Mesenteric fat pad (tissue), 1 donor: ENCODE data around the gene ESRRG. TPM values are rescaled to one million over a fixed set of nuclear protein-coding genes. Genes with fewer than 3 reads are reported as not detected.

Experiments used
- DNase-seq: peaks from one replicate; pipeline ENCODE4 v3.0.0-alpha.2; 2020; ENCODE audit warnings: low spot score
- total RNA-seq: library from RNA; stranded (reverse); fragmentation: NEBNext Ultra II Directional; extraction: Animal tissue kit (Norgen Biotek cat#: 25700); gene quantifications from one replicate; pipeline ENCODE4 v1.2.1, GENCODE V29; 2021
- donor health status: DM: yes; HTN: yes; CAD: no.

Gene ESRRG
- total RNA-seq, 1 donor from 2014 or later, result 1.9 TPM

DNA sequence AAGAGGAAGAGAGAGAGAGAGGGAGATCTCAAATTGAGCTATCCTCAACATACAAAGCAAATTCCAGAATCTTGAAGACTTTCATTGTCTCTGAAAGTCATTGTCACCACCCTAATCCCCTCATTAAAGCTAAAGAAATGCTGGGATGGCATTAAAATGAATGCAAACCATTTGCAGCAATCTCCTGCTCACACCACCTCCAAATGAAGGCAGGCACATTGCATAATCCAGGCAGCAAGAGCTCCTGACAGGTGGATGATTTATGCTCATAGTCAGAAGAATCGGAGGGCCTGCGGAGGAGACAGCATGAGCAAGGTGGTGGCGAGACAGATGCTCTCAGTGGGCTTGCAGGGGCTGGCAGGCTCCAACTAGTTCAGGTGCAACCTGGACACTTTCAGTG is 90.2 kb downstream of the ESRRG start:
- no peak for DNase-seq

DNA sequence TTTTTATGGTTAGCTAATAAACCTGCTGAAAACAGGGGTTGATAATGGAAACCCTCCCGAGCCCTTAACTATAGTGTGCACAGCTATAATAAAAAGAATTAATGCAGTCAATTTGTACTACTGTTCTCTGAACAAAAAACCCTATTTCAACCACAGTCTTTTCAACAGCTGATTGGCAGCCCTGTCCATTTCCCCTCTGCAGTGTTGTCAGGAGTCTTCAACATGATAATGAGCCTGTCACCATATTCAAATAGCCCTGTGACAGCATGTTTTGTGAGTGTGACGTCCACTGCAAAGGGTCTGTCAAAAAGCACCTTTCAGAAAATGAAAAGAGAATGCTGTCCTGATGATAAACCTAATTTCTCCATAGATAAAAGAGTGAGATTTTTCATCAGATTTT is 92.7 kb downstream of the ESRRG start:
- no peak for DNase-seq

DNA sequence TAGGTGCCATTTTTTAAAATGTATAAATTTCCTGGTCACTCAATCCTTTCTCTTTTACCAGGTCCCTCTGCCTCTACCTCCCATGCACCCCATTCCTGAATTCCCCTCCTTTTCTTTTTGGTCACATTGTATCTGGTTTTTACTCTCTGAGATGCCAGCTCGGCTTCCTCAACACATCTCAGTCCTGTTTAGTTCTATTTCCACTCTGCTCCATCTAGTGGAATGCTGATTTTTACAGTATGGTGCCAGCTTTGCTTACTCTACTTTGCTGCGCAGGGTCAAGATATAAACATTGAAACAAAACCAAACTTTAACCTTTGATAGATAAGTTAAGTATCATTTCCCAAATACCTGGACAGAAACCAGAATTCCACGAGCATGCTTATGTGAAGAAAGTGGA is 96.0 kb downstream of the ESRRG start:
- DNase-seq, result no peak

DNA sequence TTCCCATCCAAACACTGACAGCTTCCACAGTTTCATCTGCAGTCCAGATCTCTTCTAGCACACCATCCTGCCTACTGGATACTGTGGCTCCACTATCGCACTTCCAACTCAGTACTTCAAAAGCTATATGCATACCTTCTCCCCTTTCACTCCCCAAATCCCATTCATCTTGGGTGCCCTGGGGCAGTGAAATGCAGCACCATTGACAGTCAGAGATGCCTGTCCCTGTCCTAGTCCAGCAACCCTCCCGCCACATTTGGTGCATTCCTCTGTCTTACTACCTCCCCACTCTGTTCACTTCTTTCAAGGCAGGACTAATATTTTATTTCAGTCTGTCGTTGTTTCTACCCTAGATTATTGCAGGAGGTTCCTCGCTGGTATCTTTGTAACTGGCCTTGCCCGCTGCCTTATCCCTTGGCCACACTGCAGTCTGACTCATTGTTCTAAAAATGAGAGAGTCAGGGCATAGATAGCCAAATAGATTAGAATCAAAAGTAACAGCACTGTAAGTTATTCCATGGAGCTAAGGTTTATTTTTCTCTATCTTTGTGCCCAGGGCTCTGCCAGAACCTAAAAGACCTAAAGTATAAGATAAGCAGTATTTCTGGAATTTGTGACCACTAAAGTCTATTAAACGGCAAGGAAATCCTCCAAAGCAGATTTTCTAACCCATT is 96.7 kb downstream of the ESRRG start:
- DNase-seq, result no peak

DNA sequence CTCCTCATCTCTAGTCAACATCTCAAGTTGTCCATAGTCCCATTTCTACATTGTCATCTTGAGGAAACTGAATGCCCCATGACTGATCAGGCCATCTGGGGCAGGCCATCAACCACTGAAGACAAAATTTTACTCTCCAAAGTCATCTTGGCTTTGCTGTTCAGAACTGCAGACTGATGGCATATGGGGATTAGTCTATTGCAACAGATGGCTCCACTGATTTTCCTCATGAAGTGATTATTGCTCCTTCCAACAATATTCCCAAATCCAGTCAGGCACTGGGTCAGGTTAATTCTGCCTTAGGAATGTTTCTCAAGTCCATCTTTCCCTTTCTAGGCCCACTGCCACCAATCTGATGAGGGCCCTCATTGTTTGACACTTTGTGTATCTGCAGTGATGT is 101.7 kb downstream of the ESRRG start:
- no peak for DNase-seq

DNA sequence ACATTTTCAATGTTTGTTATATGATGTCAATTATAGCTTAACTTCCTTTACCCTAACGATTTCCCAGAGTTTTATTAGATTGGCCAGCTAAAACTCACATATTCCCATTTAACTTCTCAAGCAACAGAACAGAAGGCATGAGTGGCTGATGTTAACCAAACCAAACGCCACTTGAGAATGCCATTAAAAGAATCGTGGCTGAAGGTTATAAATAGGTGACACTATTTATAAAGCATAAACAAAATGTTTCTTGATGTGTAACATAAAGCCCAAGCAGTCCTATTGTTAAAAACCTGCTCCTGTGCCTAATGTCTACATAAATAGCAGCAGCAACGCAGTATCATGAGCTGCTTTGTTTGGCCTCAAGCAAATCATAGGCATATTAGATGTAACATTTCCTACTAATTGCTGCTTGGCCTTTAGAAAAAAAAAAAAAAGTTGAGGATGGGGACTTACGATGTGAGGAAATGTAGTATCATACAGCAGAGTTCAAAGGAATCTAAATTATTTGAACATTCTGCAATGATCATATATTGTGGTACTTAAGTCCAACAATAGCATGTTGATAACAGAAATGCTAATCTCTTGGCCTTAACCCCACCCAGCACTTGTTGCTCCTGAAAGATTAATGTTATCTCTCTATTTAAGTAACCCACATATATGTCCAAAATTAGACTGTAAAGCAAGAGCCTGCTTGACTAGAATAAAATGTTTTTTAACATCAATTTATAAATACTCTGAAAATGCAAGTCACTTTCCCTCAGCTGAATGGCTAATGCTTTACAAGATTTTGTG is 106.0 kb downstream of the ESRRG start:
- DNase-seq, result no peak

DNA sequence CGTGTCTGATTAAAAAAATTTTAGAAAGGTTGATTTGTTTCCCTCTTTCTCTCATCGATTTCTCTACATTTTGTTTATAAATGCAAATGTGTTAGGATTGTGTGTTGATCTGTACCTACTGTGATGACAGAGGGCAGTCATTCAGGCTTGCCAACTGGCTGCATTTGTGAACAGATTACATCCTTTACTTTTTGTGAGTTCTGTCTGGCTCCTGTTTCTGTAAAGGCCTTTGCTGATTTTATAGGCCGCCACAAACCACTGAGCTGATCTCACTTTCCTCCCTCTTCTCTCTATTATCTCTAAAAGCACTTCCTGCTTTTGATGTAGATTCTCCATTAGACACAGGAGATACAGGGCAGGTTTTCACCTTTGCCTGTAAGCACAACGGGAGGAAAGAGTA is 106.8 kb downstream of the ESRRG start:
- DNase-seq, result no peak

DNA sequence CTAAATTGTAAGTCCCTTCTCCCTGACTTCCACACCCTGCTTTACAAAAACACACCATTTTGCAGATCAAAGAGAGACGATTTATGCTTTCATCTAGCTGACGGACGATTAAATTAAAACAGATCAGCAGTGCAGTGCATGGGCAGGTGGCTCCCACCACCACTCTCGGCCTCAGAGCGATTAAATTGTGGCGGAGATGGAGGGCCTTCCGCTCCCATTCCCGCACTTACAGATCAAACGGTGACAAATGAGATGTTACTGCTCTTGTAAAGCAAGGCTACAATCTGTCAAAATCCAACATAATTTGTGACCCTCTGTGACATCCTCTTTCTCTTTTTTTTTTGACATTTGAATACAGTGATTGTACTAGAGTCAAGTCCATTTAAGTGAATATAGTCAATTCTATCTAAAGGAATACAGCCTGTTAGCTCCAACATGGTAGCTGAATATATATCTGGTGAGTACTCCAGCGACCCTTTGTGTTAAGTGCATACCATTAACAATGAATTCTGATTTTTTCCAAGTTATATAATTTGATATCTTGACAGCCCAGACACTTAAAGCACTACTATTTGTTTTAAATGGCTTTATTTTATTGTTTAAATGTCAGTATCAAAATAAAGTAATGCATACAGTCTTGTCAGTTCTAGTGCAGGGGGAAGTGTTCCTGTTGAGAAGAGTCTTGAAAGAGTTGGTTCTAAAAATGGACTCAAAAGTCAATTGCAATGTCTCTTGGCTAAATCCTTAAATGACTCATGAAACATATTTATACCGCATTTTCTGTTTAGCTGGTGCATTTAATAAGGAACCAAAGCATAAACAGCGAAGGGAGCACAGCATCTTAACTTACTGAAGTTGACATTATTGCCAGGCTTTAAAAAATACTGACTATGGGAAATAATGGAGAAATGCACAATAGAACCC is 109.0 kb downstream of the ESRRG start:
- DNase-seq, result no peak

DNA sequence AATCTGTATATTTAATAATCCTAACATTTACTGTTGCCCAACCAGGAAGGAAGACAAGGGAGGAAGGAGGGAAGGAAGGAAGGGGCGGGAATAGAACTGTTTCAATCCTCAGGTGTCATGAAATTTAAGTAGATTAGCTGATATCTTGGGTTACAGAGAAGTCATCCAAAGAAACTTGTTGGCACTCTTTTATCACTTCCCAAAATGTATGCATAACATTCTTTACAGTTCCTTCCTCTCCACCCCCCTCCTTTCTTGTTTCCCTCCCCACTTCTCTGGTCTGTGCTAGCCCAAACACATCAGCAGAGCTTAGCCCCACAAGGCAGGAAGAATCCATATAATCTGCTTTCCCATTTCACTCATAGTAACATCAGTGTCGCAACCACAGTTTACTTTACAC is 110.9 kb downstream of the ESRRG start:
- DNase-seq, result no peak

DNA sequence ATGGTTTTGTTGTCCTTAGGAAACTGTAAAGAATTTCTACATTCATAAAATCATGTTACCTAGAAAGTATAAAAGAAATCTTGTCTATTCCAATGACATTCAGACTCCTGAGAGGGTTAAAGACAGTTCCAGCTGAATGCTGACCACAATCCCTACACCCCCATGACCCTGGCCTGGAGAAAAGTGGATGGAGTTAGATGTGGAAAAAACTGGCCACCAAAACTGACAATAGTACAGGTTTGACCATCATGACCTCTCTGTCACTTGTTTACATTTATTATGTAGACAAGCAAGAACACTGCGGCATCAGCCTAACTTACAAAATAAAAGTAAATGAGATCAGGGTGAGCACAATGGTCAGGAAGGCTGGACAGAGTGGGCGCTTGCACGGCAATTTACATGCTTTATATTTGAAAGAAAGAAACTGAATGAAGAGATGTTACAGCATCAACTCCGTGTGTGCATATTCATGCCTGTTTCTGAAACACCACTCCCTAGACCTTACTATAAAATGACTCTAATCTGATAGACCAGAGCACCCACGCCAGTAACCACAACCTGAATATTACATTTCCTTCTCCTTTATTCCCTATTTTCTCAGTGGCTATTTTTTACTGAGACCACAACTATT is 116.0 kb downstream of the ESRRG start:
- DNase-seq, result no peak

DNA sequence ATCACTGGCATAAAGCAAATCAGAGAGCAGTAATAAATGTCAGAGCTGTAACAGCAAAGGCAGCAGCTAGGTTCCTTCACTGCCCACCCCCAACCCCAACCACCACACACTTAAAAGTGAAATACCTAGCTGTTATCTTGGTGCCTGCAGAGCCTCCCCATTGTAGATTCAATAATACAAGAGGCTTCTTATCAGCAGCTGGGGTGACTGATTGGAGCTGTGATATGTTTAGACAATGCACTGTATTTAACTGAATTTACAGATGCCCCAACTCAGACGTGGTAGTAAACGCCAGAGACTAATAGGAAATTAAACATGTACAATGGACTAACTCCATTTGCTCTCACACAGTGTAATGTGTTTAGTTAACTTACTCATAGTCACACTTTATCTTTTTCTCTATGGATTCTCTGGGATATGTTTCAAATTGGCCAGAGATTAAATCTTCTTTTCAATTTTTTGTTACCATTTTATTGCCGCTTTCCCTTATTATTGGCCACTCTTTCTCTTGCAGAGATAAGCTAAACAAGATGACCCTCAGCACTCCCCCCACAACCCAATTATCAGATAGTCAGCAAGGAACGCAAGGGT is 117.1 kb downstream of the ESRRG start:
- DNase-seq, result no peak

DNA sequence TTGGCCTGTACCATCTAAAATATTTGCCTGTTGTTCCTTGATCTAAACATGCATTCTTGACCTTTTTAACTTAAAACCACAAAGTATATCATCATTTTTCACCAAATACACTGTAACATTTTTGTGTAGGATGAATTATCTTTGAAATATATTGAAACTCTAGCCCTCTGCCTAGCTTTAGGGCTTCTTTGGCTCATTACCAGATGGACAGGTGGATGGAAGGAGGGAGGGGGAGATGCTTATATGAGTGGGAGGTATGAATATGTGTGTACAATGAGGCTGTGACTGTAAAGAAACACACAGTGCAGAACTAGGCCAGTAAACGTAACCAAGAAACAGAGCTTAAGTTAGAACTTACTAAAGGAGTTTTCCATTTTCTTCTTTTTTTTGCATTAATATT is 118.5 kb downstream of the ESRRG start:
- no peak for DNase-seq

DNA sequence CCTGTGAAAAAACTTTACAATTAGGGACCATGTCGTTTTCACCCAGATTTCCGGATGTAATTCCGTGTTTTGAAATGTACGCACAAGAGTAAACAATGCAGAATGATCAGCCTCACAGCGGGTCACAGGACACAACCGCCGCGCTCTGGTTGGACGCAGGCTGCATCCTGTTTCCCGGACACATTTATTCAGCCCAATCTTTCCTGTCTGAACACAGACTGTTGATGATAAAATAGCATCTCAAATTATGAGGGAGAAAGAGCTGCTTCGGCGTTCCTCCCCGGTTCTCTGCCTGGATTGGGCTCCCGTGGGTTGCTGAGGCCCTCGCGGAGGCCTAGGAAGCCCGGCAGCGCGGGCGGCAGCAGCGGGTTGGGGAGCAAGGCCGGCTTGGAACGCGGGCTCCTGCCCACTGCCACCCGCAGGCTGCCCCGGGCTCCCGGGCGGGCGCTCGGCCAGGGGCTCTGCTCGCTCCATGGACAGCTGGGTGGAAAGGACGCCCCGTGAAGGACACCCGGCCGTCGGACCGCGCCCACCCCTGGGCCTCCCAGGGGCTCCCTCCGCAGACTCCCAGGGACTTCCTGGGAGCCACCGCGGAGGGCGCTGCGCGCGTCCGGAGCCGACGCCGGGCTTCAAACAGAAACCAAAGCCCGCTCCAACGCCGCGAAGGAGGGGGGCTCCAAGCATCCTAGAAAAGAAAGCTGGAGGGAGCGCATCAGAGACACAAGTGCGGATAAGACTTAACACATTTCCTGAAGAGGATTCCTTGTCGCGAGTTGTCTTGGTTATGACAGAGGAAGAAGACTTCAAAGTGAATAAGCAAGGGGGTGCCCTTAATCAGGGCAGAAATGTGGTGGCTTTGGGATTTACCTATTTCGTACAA is 122.3 kb downstream of the ESRRG start:
- DNase-seq, result peak; percentile 89

DNA sequence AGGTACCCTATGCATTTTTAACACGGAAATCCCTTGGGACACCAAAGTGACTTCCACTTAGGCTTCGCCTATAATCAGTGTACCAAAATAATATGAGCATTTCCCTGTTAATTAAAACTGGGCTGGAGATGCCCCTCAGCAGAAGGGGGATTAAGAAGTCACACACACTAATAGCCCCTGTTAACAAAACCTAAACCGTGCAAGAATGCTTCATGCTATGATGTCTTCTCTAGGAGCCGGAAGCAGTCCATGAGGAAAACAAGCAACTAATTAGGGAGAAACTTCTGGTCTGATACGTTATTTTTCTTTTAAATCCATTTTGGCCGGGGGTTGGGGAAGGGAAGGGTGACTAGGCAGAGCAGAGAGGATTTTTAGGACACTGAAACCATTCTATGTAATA is 123.4 kb downstream of the ESRRG start:
- DNase-seq, result no peak

DNA sequence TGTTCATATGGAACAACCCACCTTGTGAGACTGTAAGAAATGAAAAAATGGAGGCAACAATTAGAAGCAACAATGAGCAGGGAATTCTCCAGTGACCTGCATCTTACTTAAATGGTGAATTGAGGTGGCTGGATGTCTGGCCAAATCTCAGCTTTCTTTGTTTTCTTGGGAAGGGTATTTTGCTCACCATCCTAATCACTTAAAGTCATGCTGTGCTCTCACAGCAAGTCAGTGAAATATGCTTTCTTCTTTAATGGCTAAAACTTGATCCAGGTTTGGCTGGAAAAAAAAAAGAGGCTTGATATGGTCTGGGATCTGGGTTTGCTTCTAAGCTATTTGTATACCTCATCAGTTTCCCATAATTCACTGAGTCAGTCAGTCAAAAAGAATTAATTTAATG is 124.8 kb downstream of the ESRRG start:
- DNase-seq, result no peak

DNA sequence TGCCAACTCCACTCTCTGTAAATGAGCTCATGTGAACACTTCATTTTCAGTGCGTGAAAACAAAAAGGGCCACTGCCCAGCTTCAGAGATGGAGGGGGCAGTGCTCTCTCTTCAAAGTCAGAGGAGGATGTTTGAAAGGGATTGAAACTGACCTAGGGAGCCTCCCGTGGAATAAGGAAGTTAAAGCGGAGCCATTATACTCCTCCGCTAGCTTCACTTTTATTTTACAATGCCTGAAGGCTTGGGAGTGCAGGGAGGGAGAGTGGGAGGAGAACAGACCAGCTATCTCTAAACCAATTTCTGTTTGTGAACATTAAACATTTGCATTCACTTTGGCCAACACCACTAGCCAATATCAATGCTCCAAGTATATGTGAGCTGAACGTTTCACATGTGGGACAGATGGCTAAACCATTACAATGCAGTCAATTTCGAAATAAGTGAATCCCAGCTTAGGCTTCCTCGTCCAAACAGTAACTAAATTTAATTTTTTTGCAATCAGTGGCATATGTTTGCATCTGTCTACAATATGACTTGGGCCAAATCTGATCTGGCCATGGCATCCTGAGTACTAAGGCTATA is 126.9 kb downstream of the ESRRG start:
- DNase-seq, result no peak

DNA sequence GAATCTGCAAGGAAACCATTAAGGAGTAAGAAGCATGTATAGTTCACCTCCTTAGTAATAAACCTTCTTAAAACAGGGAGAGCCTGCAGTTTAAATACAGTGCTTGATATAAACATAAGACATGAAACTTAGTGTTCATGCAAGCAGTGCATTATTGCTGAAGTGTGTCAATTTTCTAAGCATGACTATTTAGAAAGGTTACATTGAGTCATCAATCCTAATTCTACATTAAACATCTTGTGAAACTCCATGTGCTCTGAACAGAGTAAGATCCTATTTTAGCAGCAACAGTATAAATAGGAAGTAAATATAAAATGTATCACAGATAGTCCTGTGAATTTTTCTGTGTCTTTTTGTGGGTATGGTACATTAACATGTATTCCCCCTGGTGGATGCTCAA is 135.5 kb downstream of the ESRRG start:
- DNase-seq, result no peak

DNA sequence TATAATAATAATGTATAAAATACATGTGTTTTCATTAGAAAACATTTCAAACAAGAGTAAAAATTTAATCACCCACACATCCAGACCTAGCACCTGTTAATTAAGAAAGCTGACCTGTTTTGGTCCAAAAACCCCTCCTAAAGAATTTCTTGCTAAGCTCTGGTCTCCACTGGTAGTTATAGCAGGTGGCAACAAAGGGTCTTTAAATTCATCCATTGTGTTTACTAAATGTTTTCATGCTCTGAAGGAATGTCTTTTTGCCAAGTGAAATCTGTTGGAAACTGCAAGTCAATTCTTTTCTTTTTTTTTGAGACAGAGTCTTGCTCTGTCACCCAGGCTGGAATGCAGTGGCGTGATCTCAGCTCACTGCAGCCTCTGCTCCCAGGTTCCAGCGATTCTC is 141.1 kb downstream of the ESRRG start:
- DNase-seq, result no peak

DNA sequence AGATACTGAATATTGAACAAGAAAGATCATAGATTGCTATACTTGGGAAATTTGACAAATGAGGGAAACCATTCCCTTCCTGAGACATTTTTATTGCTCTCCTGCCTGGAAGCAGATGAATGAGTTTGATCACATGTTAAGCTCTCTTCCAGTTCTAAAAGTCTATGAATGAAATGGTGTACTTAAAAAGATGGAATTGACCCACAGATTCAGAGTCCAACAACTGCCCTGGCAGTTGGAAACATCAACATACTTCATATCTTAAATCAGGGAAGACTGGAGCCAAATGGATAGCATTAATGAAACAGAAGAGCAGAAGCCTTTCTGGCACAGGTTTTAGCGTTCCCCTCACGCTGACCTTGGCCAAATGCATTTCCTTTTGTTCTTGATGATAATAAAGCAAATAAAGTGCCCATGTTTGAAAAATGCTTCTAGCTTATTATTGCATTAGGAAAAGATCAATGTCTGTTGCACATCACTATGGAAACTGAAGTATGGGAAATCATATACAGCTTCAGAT is 142.6 kb downstream of the ESRRG start:
- no peak for DNase-seq
